ENCODE data around the gene BDNF.

DNA sequence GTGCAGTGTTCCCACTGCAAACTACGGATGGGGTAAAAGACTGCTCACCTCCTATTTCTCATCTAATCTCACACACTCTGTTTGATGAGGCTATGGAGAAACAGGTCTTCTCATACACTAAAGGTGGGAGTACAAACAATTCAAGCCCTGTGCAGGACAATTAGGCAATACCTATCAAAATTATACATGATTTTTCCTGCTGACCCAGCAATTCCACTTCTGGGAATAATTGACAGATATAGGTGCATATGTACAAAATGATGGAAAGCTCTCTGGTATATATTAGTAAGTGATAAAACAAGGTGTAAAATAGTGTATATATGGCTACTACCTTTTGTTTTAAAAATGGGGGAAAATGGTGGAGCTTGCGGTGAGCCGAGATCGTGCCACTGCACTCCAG, 23.1 kb downstream of the BDNF start:
- no peak for TF ChIP-seq POLR2A (IDR thresholded peaks at IDR 0.05; ENCODE audit: low read depth, low read length)
- TF ChIP-seq, protein P1, sequence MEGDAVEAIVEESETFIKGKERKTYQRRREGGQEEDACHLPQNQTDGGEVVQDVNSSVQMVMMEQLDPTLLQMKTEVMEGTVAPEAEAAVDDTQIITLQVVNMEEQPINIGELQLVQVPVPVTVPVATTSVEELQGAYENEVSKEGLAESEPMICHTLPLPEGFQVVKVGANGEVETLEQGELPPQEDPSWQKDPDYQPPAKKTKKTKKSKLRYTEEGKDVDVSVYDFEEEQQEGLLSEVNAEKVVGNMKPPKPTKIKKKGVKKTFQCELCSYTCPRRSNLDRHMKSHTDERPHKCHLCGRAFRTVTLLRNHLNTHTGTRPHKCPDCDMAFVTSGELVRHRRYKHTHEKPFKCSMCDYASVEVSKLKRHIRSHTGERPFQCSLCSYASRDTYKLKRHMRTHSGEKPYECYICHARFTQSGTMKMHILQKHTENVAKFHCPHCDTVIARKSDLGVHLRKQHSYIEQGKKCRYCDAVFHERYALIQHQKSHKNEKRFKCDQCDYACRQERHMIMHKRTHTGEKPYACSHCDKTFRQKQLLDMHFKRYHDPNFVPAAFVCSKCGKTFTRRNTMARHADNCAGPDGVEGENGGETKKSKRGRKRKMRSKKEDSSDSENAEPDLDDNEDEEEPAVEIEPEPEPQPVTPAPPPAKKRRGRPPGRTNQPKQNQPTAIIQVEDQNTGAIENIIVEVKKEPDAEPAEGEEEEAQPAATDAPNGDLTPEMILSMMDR (IDR thresholded peaks at IDR 0.05; ENCODE audit: extremely low read depth in 1 of 2, insufficient read depth in 1 of 2, low read depth in 1 of 2, low read length in 2 of 2), result no peak
- TF ChIP-seq POLR2AphosphoS5 (IDR thresholded peaks at IDR 0.05; ENCODE audit: insufficient read depth, low read depth, low read length), result no peak
- TF ChIP-seq JUN (IDR thresholded peaks at IDR 0.05; ENCODE audit: borderline replicate concordance, insufficient read depth, insufficient read length, low read depth), result no peak

Measured in endothelial cell of umbilical vein (primary cell).